ENCODE measurements around the gene S100A1. TPM values are rescaled to one million over a fixed set of nuclear protein-coding genes. Genes with fewer than 3 reads are reported as not detected.

S100A1 gene
- total RNA-seq, 6 experiments from 2014 or later = 0.59 to 0.96 (median 0.82) TPM; not detected in 3

DNA sequence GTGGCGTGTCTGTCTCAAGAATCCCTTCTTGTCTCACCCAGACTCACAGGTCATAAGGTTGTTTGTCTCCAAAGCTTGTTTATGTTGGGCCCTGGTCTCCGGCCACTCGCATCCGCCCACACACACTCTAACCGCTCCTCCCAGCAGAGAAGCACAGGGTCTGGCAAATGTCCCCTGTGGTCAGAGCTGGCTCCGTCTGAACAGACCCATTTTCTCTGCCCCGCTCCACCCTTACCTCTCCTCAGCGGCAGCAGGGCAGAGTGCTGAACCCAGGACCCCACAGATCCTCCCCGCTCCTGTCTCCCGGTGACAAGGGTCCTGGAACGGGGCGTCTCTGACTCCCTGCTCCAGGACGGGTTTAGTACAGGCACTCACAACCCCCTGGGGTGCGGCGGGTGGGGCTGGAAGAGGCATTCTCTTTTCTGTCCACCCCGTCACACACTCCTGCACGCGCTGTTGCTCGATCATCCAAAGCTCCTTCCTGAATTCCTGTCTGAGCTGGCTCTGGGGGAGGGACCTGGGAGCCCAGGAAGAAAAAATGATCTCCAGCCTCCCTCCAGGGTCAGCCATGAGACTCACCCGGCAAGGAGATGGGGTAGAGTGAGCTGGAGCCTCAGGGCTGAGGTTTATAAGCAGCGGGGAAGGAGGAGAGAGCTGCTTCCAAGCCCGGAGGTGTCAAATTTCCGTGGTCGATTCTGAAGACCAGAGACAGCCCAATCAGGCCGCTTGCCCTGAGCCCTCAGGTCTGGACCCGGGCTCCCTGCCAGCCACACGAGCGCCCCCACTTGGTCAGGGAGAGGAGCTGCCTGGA lies 1.1 kb upstream of the S100A1 start, which contains the start of gene S100A13:
TSS of gene S100A13 (minus strand) at position 602 of the 811 bp plus-strand sequence. CDS start 1,033 bp downstream, outside the sequence.
- Mint-ChIP-seq H3K27me3 (ENCODE audit: insufficient read depth) (peaks cover 6% of the 10 kb centered on the region), H3K4me3 (peak within 1 kb of the TSS; percentile 97), H3K4me1 (ENCODE audit: low read depth) (peaks cover 67% of the 10 kb centered on the region), H3K9me3 (no peaks in the 10 kb centered on the region), H3K36me3 (ENCODE audit: low read depth) (peaks cover 38% of the 10 kb centered on the region), H3K27ac (peak within 1 kb of the TSS; percentile 100)
- DNase-seq = peak; percentile 97
- peak; percentile 84 for TF ChIP-seq CTCF (IDR thresholded peaks at IDR 0.05)

- peaks cover 6% of the 10 kb centered on the region for H3K27me3 Mint-ChIP-seq (ENCODE audit: insufficient read depth)
- H3K27ac Mint-ChIP-seq = no peak overlapping the region; the same call in 1 of the 2 replicates
- peaks cover 40% of the 10 kb centered on the region for H3K36me3 Mint-ChIP-seq (ENCODE audit: low read depth)
- H3K9me3 Mint-ChIP-seq = peaks cover 4% of the 10 kb centered on the region; the same call in 1 of the 2 replicates
- peaks cover 77% of the 10 kb centered on the region for H3K4me1 Mint-ChIP-seq (ENCODE audit: low read depth)
- DNase-seq = no peak
- no peak for TF ChIP-seq CTCF (IDR thresholded peaks at IDR 0.05)
- no peak overlapping the region for H3K4me3 Mint-ChIP-seq
Measured at GRCh38 chr1:153628638-153629342, 556 bp downstream of the S100A1 start.

GRCh38 chr1:153629343-153629665 lies 1.1 kb downstream of the S100A1 start:
- H3K4me1 Mint-ChIP-seq (ENCODE audit: low read depth) = peaks cover 72% of the 10 kb centered on the region
- no peak overlapping the region for H3K4me3 Mint-ChIP-seq
- H3K36me3 Mint-ChIP-seq (ENCODE audit: low read depth) = peaks cover 40% of the 10 kb centered on the region
- H3K27me3 Mint-ChIP-seq (ENCODE audit: insufficient read depth) = peaks cover 6% of the 10 kb centered on the region
- no peak for DNase-seq
- no peak overlapping the region for H3K27ac Mint-ChIP-seq
- TF ChIP-seq CTCF (IDR thresholded peaks at IDR 0.05) = no peak
- peaks cover 4% of the 10 kb centered on the region; the same call in 1 of the 2 replicates for H3K9me3 Mint-ChIP-seq

DNA sequence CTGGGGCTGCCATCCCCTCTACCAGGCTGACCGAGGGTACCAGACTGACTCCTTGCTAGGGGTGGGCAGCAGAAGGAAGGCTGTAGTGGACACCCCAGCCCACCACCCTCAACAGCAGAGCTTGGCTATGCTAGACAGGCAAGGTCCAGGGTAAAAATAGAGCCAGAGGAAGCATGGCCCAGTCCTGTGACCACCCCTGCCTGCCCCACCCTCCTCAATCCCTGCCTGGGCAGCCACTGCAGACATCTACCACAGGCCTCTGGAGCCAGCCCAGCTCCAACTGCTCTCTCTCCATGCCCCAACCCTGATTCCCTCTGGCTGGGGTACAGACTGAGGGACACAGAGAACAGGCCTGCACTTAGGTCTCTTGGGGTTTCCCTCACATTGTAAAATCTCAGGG lies 1.7 kb downstream of the S100A1 start:
- Mint-ChIP-seq H3K27ac (peak overlapping the region; percentile 61; the same call in 1 of the 2 replicates), H3K4me3 (no peak overlapping the region), H3K4me1 (ENCODE audit: low read depth) (peaks cover 66% of the 10 kb centered on the region), H3K9me3 (peaks cover 4% of the 10 kb centered on the region; the same call in 1 of the 2 replicates), H3K27me3 (ENCODE audit: insufficient read depth) (peaks cover 6% of the 10 kb centered on the region), H3K36me3 (ENCODE audit: low read depth) (peaks cover 39% of the 10 kb centered on the region)
- no peak for DNase-seq
- no peak for TF ChIP-seq CTCF (IDR thresholded peaks at IDR 0.05)

- Mint-ChIP-seq H3K36me3 (ENCODE audit: low read depth) (peaks cover 35% of the 10 kb centered on the region), H3K4me3 (no peak overlapping the region), H3K27ac (peak overlapping the region; percentile 61; the same call in 1 of the 2 replicates), H3K4me1 (ENCODE audit: low read depth) (peaks cover 61% of the 10 kb centered on the region), H3K9me3 (peaks cover 4% of the 10 kb centered on the region; the same call in 1 of the 2 replicates), H3K27me3 (ENCODE audit: insufficient read depth) (peaks cover 6% of the 10 kb centered on the region)
- no peak for DNase-seq
- no peak for TF ChIP-seq CTCF (IDR thresholded peaks at IDR 0.05)
Measured at GRCh38 chr1:153630384-153630783, 2.1 kb downstream of the S100A1 start.

Data from HFFc6 (cell line).